ENCODE results near the gene GTF2A1L. TPM values are rescaled to one million over a fixed set of nuclear protein-coding genes. Genes with fewer than 3 reads are reported as not detected.
"Not testable (repeated sequence)": the region's sequence is repeated elsewhere in the genome, so short reads cannot be mapped to it uniquely, and the experiment has no call there.

The GTF2A1L gene
- total and polyA plus RNA-seq, 8 donors = 0.34 to 0.98 (median 0.68) TPM; not detected in 3

- intact Hi-C loops (cut with DNase I) = no loop called here
- no peak for DNase-seq
These were observed 76.5 kb downstream of the GTF2A1L start for GRCh38 chr2:48694149-48694548.

GRCh38 chr2:48695991-48696390 is 78.3 kb downstream of the GTF2A1L start:
- H3K4me1 ChIP-seq = peaks cover 0 to 4% of the 10 kb centered on the region in 2 donors
- no peak for ATAC-seq
- intact Hi-C loops (cut with DNase I) = no loop called here
- no peak overlapping the region for H3K4me3 ChIP-seq
- no peaks in the 10 kb centered on the region for H3K9me3 ChIP-seq
- TF ChIP-seq CTCF (IDR thresholded peaks at IDR 0.05) = no peak
- no peaks in the 10 kb centered on the region for H3K27me3 ChIP-seq
- no peak overlapping the region for H3K27ac ChIP-seq
- no peak for DNase-seq
- H3K36me3 ChIP-seq = no peaks in the 10 kb centered on the region

More at GRCh38 chr2:48694149-48694548, 76.5 kb downstream of the GTF2A1L start:
- Histone ChIP-seq H3K4me3 (no peak overlapping the region), H3K4me1 (peaks cover 0 to 4% of the 10 kb centered on the region in 2 donors), H3K27ac (no peak overlapping the region), H3K36me3 (no peaks in the 10 kb centered on the region), H3K27me3 (no peaks in the 10 kb centered on the region), H3K9me3 (no peaks in the 10 kb centered on the region)
- ATAC-seq = peak; percentile 46
- TF ChIP-seq CTCF (IDR thresholded peaks at IDR 0.05) = no peak

GRCh38 chr2:48696881-48697280 is 79.2 kb downstream of the GTF2A1L start:
- Histone ChIP-seq H3K36me3 (no peaks in the 10 kb centered on the region), H3K27ac (no peak overlapping the region), H3K9me3 (no peaks in the 10 kb centered on the region), H3K4me1 (peaks cover 0 to 4% of the 10 kb centered on the region in 2 donors), H3K27me3 (no peaks in the 10 kb centered on the region), H3K4me3 (no peak overlapping the region)
- no peak for TF ChIP-seq CTCF (IDR thresholded peaks at IDR 0.05)
- DNase-seq (no peak), ATAC-seq (no peak)
- intact Hi-C loops (cut with DNase I) = no loop called here

- Histone ChIP-seq H3K27me3 (no peaks in the 10 kb centered on the region), H3K4me3 (no peak overlapping the region), H3K9me3 (no peaks in the 10 kb centered on the region), H3K4me1 (no peaks in the 10 kb centered on the region), H3K27ac (no peak overlapping the region), H3K36me3 (no peaks in the 10 kb centered on the region)
- intact Hi-C loops (cut with DNase I) = no loop called here
- no peak for DNase-seq
- TF ChIP-seq CTCF (IDR thresholded peaks at IDR 0.05) = no peak
- ATAC-seq = peak; percentile 73
These were observed 81.8 kb downstream of the GTF2A1L start for GRCh38 chr2:48699348-48699930.

- H3K4me3 ChIP-seq; ATAC-seq; H3K36me3 ChIP-seq; DNase-seq; H3K27me3 ChIP-seq; intact Hi-C loops (cut with DNase I); H3K27ac ChIP-seq; H3K9me3 ChIP-seq; H3K4me1 ChIP-seq: not testable (repeated sequence)
These were observed 86.0 kb downstream of the GTF2A1L start for GRCh38 chr2:48703621-48704020.

GRCh38 chr2:48707466-48707865 is 89.8 kb downstream of the GTF2A1L start:
- ATAC-seq (peak; percentile 86), DNase-seq (peak in 1 of 4 donors; percentile 59)
- Histone ChIP-seq H3K27me3 (no peaks in the 10 kb centered on the region), H3K36me3 (no peaks in the 10 kb centered on the region), H3K4me1 (peaks cover 0 to 5% of the 10 kb centered on the region in 2 donors), H3K4me3 (no peak overlapping the region), H3K27ac (no peak overlapping the region), H3K9me3 (no peaks in the 10 kb centered on the region)
- no peak for TF ChIP-seq CTCF (IDR thresholded peaks at IDR 0.05)
- intact Hi-C loops (cut with DNase I) = no loop called here

Data from left lung (tissue), 10 donors.